Measurements from ENCODE around the gene EDC4. TPM values are rescaled to one million over a fixed set of nuclear protein-coding genes. Genes with fewer than 3 reads are reported as not detected.
A peak's percentile ranks its signal among the peaks of the same experiment; 100 is the strongest.

EDC4 gene
- total RNA-seq, 2 experiments from 2014 or later: 88.6 to 94.2 TPM

- Mint-ChIP-seq H3K36me3 (peaks cover 33% of the 10 kb centered on the region), H3K4me3 (no peak overlapping the region), H3K9me3 (no peaks in the 10 kb centered on the region), H3K27ac (no peak overlapping the region), H3K4me1 (ENCODE audit: low read depth) (peaks cover 1% of the 10 kb centered on the region), H3K27me3 (no peaks in the 10 kb centered on the region)
- no peak for DNase-seq
- intact Hi-C loops (cut with micrococcal nuclease): loop anchor here (5.0 kb wide), 1 partner anchor 162 kb away; no protein-coding TSS in a partner anchor
- POLR2A ChIA-PET: no interaction called here
- CTCF ChIA-PET: interaction anchor here (1.7 to 2.5 kb wide), 2 partner anchors 60 to 160 kb away, joined by 3 to 10 read pairs; no protein-coding TSS in a partner anchor
Observed at GRCh38 chr16:67880584-67880983, 7.7 kb downstream of the EDC4 start.

DNA sequence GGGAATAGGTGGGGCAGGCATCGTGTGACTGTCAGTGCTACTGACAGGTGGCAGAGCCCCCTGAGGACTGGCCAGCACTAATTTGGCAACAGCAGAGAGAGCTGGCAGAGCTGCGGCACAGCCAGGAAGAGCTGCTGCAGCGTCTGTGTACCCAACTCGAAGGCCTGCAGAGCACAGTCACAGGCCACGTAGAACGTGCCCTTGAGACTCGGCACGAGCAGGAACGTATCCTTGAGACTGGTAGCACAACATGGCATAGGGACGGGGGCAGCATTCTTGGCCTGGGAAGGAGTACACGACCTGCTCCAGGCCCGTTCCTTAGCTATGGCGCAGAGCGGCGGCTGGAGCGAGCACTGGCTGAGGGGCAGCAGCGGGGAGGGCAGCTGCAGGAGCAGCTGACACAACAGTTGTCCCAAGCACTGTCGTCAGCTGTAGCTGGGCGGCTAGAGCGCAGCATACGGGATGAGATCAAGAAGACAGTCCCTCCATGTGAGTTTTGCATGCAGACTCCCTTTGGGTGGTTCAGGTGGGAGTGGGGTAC is 8.8 kb downstream of the EDC4 start:
- DNase-seq: no peak
- no peak overlapping the region for H3K27ac Mint-ChIP-seq
- no peaks in the 10 kb centered on the region for H3K27me3 Mint-ChIP-seq
- peaks cover 33% of the 10 kb centered on the region for H3K36me3 Mint-ChIP-seq
- POLR2A ChIA-PET: interaction anchor here (0.6 to 1.4 kb wide), 3 partner anchors 33 to 49 kb away, joined by 3 to 5 read pairs (median 3); no protein-coding TSS in a partner anchor
- CTCF ChIA-PET: interaction anchor here (1.1 to 4.4 kb wide), 8 partner anchors 11 to 158 kb away, joined by 4 to 62 read pairs (median 22); partner anchors contain the start of genes CTRL and PSKH1
- intact Hi-C loops (cut with micrococcal nuclease): loop anchor here (5.0 kb wide), 1 partner anchor 161 kb away; no protein-coding TSS in a partner anchor
- no peaks in the 10 kb centered on the region for H3K9me3 Mint-ChIP-seq
- H3K4me1 Mint-ChIP-seq (ENCODE audit: low read depth): no peaks in the 10 kb centered on the region
- H3K4me3 Mint-ChIP-seq: no peak overlapping the region

DNA sequence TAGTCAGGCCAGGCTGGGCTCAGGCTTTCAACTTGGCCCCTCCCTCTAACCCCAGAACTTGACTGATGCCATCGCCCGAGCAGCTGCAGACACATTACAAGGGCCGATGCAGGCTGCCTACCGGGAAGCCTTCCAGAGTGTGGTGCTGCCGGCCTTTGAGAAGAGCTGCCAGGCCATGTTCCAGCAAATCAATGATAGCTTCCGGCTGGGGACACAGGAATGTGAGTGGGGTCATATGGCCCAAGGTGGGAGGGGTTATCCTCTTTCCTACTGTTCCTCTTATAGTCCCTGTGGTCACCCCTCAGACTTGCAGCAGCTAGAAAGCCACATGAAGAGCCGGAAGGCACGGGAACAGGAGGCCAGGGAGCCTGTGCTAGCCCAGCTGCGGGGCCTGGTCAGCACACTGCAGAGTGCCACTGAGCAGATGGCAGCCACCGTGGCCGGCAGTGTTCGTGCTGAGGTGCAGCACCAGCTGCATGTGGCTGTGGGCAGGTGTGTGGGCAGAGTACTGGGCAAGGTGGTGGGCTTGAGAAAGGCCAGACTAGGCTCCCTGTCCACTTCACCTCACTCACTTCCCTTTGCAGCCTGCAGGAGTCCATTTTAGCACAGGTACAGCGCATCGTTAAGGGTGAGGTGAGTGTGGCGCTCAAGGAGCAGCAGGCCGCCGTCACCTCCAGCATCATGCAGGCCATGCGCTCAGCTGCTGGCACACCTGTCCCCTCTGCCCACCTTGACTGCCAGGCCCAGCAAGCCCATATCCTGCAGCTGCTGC is 9.7 kb downstream of the EDC4 start:
- H3K36me3 Mint-ChIP-seq: peaks cover 26% of the 10 kb centered on the region
- no peaks in the 10 kb centered on the region for H3K27me3 Mint-ChIP-seq
- H3K27ac Mint-ChIP-seq: no peak overlapping the region
- intact Hi-C loops (cut with micrococcal nuclease): loop anchor here (1.0 to 5.0 kb wide), 2 partner anchors 46 to 160 kb away; no protein-coding TSS in a partner anchor
- no peak for DNase-seq
- no peaks in the 10 kb centered on the region for H3K9me3 Mint-ChIP-seq
- H3K4me3 Mint-ChIP-seq: no peak overlapping the region
- H3K4me1 Mint-ChIP-seq (ENCODE audit: low read depth): no peaks in the 10 kb centered on the region
- ChIA-PET CTCF (interaction anchor here (0.8 to 4.4 kb wide), 16 partner anchors 8 to 210 kb away, joined by 3 to 62 read pairs (median 16); partner anchors contain the start of genes CTRL, EDC4 and PSKH1), POLR2A (interaction anchor here (1.0 to 2.6 kb wide), 3 partner anchors 48 to 54 kb away, joined by 3 to 9 read pairs (median 5); partner anchors contain the start of gene PSMB10)

GRCh38 chr16:67883146-67883871 is 10.5 kb downstream of the EDC4 start:
- Mint-ChIP-seq H3K4me3 (no peak overlapping the region), H3K4me1 (ENCODE audit: low read depth) (no peaks in the 10 kb centered on the region), H3K9me3 (no peaks in the 10 kb centered on the region), H3K27me3 (no peaks in the 10 kb centered on the region), H3K27ac (no peak overlapping the region), H3K36me3 (peaks cover 23% of the 10 kb centered on the region)
- no peak for DNase-seq
- intact Hi-C loops (cut with micrococcal nuclease): loop anchor here (1.0 to 5.0 kb wide), 2 partner anchors 45 to 159 kb away; no protein-coding TSS in a partner anchor
- ChIA-PET CTCF (interaction anchor here (0.9 to 4.4 kb wide), 30 partner anchors 9 to 345 kb away, joined by 3 to 62 read pairs (median 6); partner anchors contain the start of genes CARMIL2, CTRL, DDX28 and DUS2), POLR2A (interaction anchor here (0.8 to 2.6 kb wide), 3 partner anchors 32 to 53 kb away, joined by 3 to 9 read pairs (median 5); partner anchors contain the start of gene PSMB10)

DNA sequence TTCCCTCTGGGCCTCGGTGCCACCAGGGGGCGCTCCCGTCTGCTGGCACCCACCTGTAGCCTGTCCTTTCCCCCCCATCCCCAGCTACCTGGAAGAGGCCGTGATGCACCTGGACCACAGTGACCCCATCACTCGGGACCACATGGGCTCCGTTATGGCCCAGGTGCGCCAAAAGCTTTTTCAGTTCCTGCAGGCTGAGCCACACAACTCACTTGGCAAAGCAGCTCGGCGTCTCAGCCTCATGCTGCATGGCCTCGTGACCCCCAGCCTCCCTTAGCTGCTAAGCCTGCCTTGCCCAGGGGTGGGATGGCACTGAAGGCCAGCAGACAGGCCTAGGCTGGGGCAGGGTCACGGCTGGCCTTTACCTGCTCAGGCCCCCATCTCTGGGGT is 11.0 kb downstream of the EDC4 start:
- Mint-ChIP-seq H3K27me3 (no peaks in the 10 kb centered on the region), H3K4me3 (no peak overlapping the region), H3K9me3 (no peaks in the 10 kb centered on the region), H3K36me3 (peaks cover 20% of the 10 kb centered on the region), H3K27ac (no peak overlapping the region), H3K4me1 (ENCODE audit: low read depth) (no peaks in the 10 kb centered on the region)
- ChIA-PET CTCF (interaction anchor here (0.5 to 4.4 kb wide), 35 partner anchors 9 to 666 kb away, joined by 3 to 62 read pairs (median 4); partner anchors contain the start of genes CARMIL2, CTRL, DDX28 and DUS2), POLR2A (interaction anchor here (0.8 to 2.6 kb wide), 3 partner anchors 31 to 52 kb away, joined by 3 to 9 read pairs (median 5); partner anchors contain the start of gene PSMB10)
- intact Hi-C loops (cut with micrococcal nuclease): loop anchor here (1.0 to 5.0 kb wide), 2 partner anchors 44 to 158 kb away; no protein-coding TSS in a partner anchor
- peak; percentile 73 for DNase-seq

DNA sequence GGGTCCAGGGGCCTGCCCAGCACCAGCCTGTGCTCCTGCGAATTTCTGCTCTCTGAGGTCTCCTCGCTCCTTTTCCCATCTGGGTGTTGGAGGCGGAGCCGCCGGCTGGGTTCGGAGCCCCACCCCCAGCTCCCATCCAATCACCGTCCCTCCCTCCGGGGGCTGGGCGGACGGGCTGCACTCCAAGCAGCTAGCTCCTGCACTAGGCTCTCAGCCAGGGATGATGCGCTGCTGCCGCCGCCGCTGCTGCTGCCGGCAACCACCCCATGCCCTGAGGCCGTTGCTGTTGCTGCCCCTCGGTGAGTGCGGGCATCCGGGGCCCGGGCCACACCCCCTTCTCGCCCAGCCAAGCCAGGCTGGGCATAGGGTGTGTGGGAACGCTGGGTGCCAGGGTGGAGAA is 11.8 kb downstream of the EDC4 start, which contains the start of gene NRN1L:
NRN1L (plus strand) TSS at position 202 of the 400 bp plus-strand sequence; CDS start at position 221, 19 bp downstream.
- POLR2A ChIA-PET: interaction anchor here (1.2 to 2.6 kb wide), 3 partner anchors 31 to 51 kb away, joined by 3 to 9 read pairs (median 5); partner anchors contain the start of gene PSMB10
- H3K36me3 Mint-ChIP-seq: peaks cover 17% of the 10 kb centered on the region

GRCh38 chr16:67885545-67885944 is 12.7 kb downstream of the EDC4 start:
- no peak for DNase-seq
- POLR2A ChIA-PET: interaction anchor here (1.4 kb wide), 1 partner anchor 43 kb away, joined by 3 read pairs; no protein-coding TSS in a partner anchor
- H3K4me1 Mint-ChIP-seq (ENCODE audit: low read depth): no peaks in the 10 kb centered on the region

More for the DNA sequence above, 11.8 kb downstream of the EDC4 start, which contains the start of gene NRN1L:
- H3K27me3 Mint-ChIP-seq: no peaks in the 10 kb centered on the region
- H3K27ac Mint-ChIP-seq: no peak within 1 kb of the TSS
- H3K4me3 Mint-ChIP-seq: no peak within 1 kb of the TSS
- no peaks in the 10 kb centered on the region for H3K9me3 Mint-ChIP-seq
- CTCF ChIA-PET: interaction anchor here (0.7 to 4.4 kb wide), 23 partner anchors 8 to 363 kb away, joined by 3 to 62 read pairs (median 8); partner anchors contain the start of genes CARMIL2, CTRL, DDX28 and DUS2
- H3K4me1 Mint-ChIP-seq (ENCODE audit: low read depth): no peaks in the 10 kb centered on the region
- no peak for DNase-seq
- intact Hi-C loops (cut with micrococcal nuclease): loop anchor here (5.0 kb wide), 1 partner anchor 158 kb away; no protein-coding TSS in a partner anchor

GRCh38 chr16:67885976-67886375 is 13.1 kb downstream of the EDC4 start:
- intact Hi-C loops (cut with micrococcal nuclease): no loop called here
- CTCF ChIA-PET: interaction anchor here (1.0 to 4.4 kb wide), 8 partner anchors 15 to 510 kb away, joined by 3 to 62 read pairs (median 4); no protein-coding TSS in a partner anchor
- Mint-ChIP-seq H3K4me3 (no peak overlapping the region), H3K9me3 (no peaks in the 10 kb centered on the region), H3K36me3 (peaks cover 13% of the 10 kb centered on the region), H3K4me1 (ENCODE audit: low read depth) (no peaks in the 10 kb centered on the region), H3K27me3 (no peaks in the 10 kb centered on the region), H3K27ac (no peak overlapping the region)
- POLR2A ChIA-PET: no interaction called here
- no peak for DNase-seq

More at GRCh38 chr16:67885545-67885944, 12.7 kb downstream of the EDC4 start:
- Mint-ChIP-seq H3K4me3 (no peak overlapping the region), H3K27ac (no peak overlapping the region), H3K9me3 (no peaks in the 10 kb centered on the region), H3K36me3 (peaks cover 13% of the 10 kb centered on the region), H3K27me3 (no peaks in the 10 kb centered on the region)
- intact Hi-C loops (cut with micrococcal nuclease): no loop called here
- CTCF ChIA-PET: interaction anchor here (1.0 to 4.4 kb wide), 7 partner anchors 15 to 511 kb away, joined by 3 to 62 read pairs (median 3); no protein-coding TSS in a partner anchor

DNA sequence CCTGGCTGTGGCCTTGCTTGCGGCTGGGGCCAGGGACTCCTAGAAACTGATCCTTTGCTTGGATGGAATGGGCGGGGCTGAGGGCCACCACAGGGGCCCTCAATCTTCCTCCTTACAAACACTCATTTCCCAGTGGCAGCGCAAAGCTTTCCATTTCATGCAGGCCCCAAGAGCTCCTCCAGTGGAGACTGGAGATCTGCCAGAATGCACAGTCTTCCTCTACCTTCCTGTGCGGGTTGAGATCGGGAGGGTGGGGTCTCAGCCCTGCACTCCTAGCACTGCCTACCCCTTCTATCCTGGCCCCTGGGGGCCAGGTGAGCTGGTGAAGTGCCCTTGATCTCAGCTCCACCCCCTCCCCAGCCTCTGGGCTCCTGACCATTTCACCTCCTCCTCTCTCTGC is 13.5 kb downstream of the EDC4 start:
- Mint-ChIP-seq H3K4me3 (no peak overlapping the region), H3K9me3 (no peaks in the 10 kb centered on the region), H3K36me3 (peaks cover 13% of the 10 kb centered on the region), H3K27ac (no peak overlapping the region), H3K27me3 (no peaks in the 10 kb centered on the region), H3K4me1 (ENCODE audit: low read depth) (no peaks in the 10 kb centered on the region)
- no peak for DNase-seq
- intact Hi-C loops (cut with micrococcal nuclease): no loop called here
- POLR2A ChIA-PET: no interaction called here
- CTCF ChIA-PET: interaction anchor here (1.0 to 2.1 kb wide), 6 partner anchors 14 to 510 kb away, joined by 3 to 11 read pairs (median 4); no protein-coding TSS in a partner anchor

DNA sequence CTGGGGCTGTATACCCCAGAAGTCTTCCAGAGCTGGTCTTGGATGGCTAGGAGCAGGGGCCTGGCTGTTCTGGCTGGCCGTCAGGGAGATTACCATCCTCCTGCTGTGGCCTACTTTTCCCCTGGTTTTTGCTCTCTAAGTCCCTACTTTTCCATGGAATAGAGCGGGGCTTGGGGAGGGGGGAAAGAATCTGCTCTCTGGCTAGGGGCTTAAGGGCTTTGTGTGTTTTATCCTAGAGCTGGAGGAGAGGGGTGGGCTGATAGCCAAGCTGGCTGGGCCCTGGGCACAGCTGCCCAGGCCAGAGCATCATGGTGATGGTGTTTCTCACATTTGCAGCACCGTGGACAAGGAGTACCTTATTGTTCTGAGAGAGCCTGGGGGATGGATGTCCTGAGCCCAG is 15.5 kb downstream of the EDC4 start:
- H3K9me3 Mint-ChIP-seq: no peaks in the 10 kb centered on the region
- no peak overlapping the region for H3K27ac Mint-ChIP-seq
- H3K36me3 Mint-ChIP-seq: peaks cover 8% of the 10 kb centered on the region
- no peak for DNase-seq
- CTCF ChIA-PET: interaction anchor here (0.7 to 1.3 kb wide), 3 partner anchors 41 to 341 kb away, joined by 3 to 6 read pairs (median 3); no protein-coding TSS in a partner anchor
- peaks cover 7% of the 10 kb centered on the region for H3K4me1 Mint-ChIP-seq (ENCODE audit: low read depth)
- intact Hi-C loops (cut with micrococcal nuclease): no loop called here
- H3K4me3 Mint-ChIP-seq: no peak overlapping the region
- no peaks in the 10 kb centered on the region for H3K27me3 Mint-ChIP-seq
- POLR2A ChIA-PET: no interaction called here

Data from activated CD4-positive, alpha-beta memory T cell treated with anti-CD3 and anti-CD28 coated beads for 36 hours (primary cell).